Measurements from ENCODE around the gene TFIP11.

GRCh38 chr22:26463101-26463661, 49.1 kb downstream of the TFIP11 start:
- TF ChIP-seq CTCF (conservative IDR thresholded peaks at IDR 0.05; ENCODE audit: low read length) (no peak), EZH2phosphoT487 (IDR thresholded peaks at IDR 0.05; ENCODE audit: borderline replicate concordance) (no peak)

All from Loucy (cell line).